GM19467 (cell line): ENCODE measurements around the gene ANKS1B.
"Not testable (repeated sequence)": the region's sequence is repeated elsewhere in the genome, so short reads cannot be mapped to it uniquely, and the experiment has no call there.

Experiments
- ATAC-seq: cut with Tn5 transposase; IDR thresholded peaks from one replicate; pipeline ENCODE4 v1.9.1; 2021; ENCODE audit warnings: mild to moderate bottlenecking, moderate library complexity; ENCODE audit not compliant: unreplicated experiment

Gene ANKS1B

GRCh38 chr12:98856897-98857540, 1127.7 kb downstream of the ANKS1B start:
- ATAC-seq: no peak

- ATAC-seq: no peak
Measured at GRCh38 chr12:98852181-98852580, 1132.6 kb downstream of the ANKS1B start.

- ATAC-seq: no peak
Measured at GRCh38 chr12:98847242-98847641, 1137.5 kb downstream of the ANKS1B start.

- ATAC-seq: no peak
Measured at GRCh38 chr12:98845957-98846356, 1138.8 kb downstream of the ANKS1B start.

- ATAC-seq: no peak
Measured at GRCh38 chr12:98840325-98840724, 1144.4 kb downstream of the ANKS1B start.

- ATAC-seq: no peak
Measured at GRCh38 chr12:98838231-98838647, 1146.5 kb downstream of the ANKS1B start.

- ATAC-seq: not testable (repeated sequence)
Measured at GRCh38 chr12:98837134-98837752, 1147.5 kb downstream of the ANKS1B start.

GRCh38 chr12:98830657-98831056, 1154.1 kb downstream of the ANKS1B start:
- ATAC-seq: no peak

GRCh38 chr12:98828802-98829600, 1155.7 kb downstream of the ANKS1B start:
- ATAC-seq: no peak

GRCh38 chr12:98823012-98823411, 1161.7 kb downstream of the ANKS1B start:
- no peak for ATAC-seq

- no peak for ATAC-seq
Measured at GRCh38 chr12:98821866-98822265, 1162.9 kb downstream of the ANKS1B start.

- no peak for ATAC-seq
Measured at GRCh38 chr12:98821232-98821631, 1163.5 kb downstream of the ANKS1B start.

GRCh38 chr12:98819821-98820404, 1164.8 kb downstream of the ANKS1B start:
- ATAC-seq: no peak

GRCh38 chr12:98819071-98819470, 1165.7 kb downstream of the ANKS1B start:
- no peak for ATAC-seq

- ATAC-seq: no peak
Measured at GRCh38 chr12:98818239-98818638, 1166.5 kb downstream of the ANKS1B start.

- ATAC-seq: no peak
Measured at GRCh38 chr12:98817742-98818141, 1167.0 kb downstream of the ANKS1B start.

- ATAC-seq: no peak
Measured at GRCh38 chr12:98816720-98817119, 1168.0 kb downstream of the ANKS1B start.

- ATAC-seq: no peak
Measured at GRCh38 chr12:98814254-98814653, 1170.5 kb downstream of the ANKS1B start.

- no peak for ATAC-seq
Measured at GRCh38 chr12:98812225-98812624, 1172.5 kb downstream of the ANKS1B start.

- no peak for ATAC-seq
Measured at GRCh38 chr12:98808243-98808875, 1176.4 kb downstream of the ANKS1B start.

- ATAC-seq: no peak
Measured at GRCh38 chr12:98807187-98807586, 1177.5 kb downstream of the ANKS1B start.
